Fibroblast of lung (primary cell): ENCODE results near the gene HSF2BP. TPM values are rescaled to one million over a fixed set of nuclear protein-coding genes. Genes with fewer than 3 reads are reported as not detected.
"Not testable (repeated sequence)": the region's sequence is repeated elsewhere in the genome, so short reads cannot be mapped to it uniquely, and the experiment has no call there.

Experiments used
- DNase-seq, 2 donors: peaks; one replicate each; pipeline versions ENCODE4 v3.0.0 to v3.0.0-alpha.2; 2010; ENCODE audit warnings: low read depth in 2 of 2
- H2AFZ ChIP-seq: 2 replicates; pipeline ENCODE4 v1.5.1; 2012; ENCODE audit warnings: low read length, control low read depth, inconsistent platforms
- H3K27ac ChIP-seq: 2 replicates; pipeline ENCODE4 v1.5.1; 2011; ENCODE audit warnings: low read length, control low read depth; ENCODE audit not compliant: insufficient read depth
- H3K27me3 ChIP-seq: 2 replicates; pipeline ENCODE4 v1.5.1; 2011; ENCODE audit warnings: mild to moderate bottlenecking, low read length; ENCODE audit not compliant: control insufficient read depth, insufficient read depth
- H3K36me3 ChIP-seq: 2 replicates; pipeline ENCODE4 v1.5.1; 2011; ENCODE audit warnings: low read length; ENCODE audit not compliant: control insufficient read depth, insufficient read depth
- H3K4me1 ChIP-seq: 2 replicates; pipeline ENCODE4 v1.5.1; 2011; ENCODE audit warnings: low read length; ENCODE audit not compliant: control insufficient read depth, insufficient read depth; ENCODE audit errors: extremely low read depth
- H3K4me2 ChIP-seq: 2 replicates; pipeline ENCODE4 v1.5.1; 2011; ENCODE audit warnings: low read length, control low read depth; ENCODE audit not compliant: insufficient read depth; ENCODE audit errors: extremely low read depth
- H3K4me3 ChIP-seq, 4 experiments: fragments of 200-600 bp in 1 of 4; sonication (generic) in 1 of 4; replicated peaks in 1 of 4; 2 replicates each; pipeline ENCODE4 v1.5.1; 2011 to 2016; ENCODE audit warnings: low read length in 4 of 4, low read depth in 3 of 4, mild to moderate bottlenecking in 3 of 4, control low read depth in 2 of 4, inconsistent platforms in 1 of 4, mixed read lengths in 1 of 4; ENCODE audit not compliant: insufficient read depth in 1 of 4; ENCODE audit errors: control extremely low read depth in 1 of 4
- H3K79me2 ChIP-seq: 2 replicates; pipeline ENCODE4 v1.5.1; 2012; ENCODE audit warnings: mild to moderate bottlenecking, low read length, inconsistent platforms; ENCODE audit not compliant: control insufficient read depth, insufficient read depth
- H3K9ac ChIP-seq: 2 replicates; pipeline ENCODE4 v1.5.1; 2011; ENCODE audit warnings: mild to moderate bottlenecking, low read length, control low read depth; ENCODE audit not compliant: insufficient read depth
- H3K9me3 ChIP-seq: 2 replicates; pipeline ENCODE4 v1.5.1; 2012; ENCODE audit warnings: low read depth, low read length; ENCODE audit not compliant: control insufficient read depth, insufficient read depth
- H4K20me1 ChIP-seq: 2 replicates; pipeline ENCODE4 v1.5.1; 2011; ENCODE audit warnings: low read length; ENCODE audit not compliant: control insufficient read depth, insufficient read depth; ENCODE audit errors: extremely low read depth
- CTCF ChIP-seq, 2 donors: IDR thresholded peaks in 1 of 2; conservative IDR thresholded peaks in 1 of 2; 1 replicate in 1 of 2; 2 replicates in 1 of 2; pipeline ENCODE4 v1.5.1; 2011 to 2012; ENCODE audit warnings: low read length in 2 of 2, control low read depth in 1 of 2, inconsistent platforms in 1 of 2, low read depth in 1 of 2, mild to moderate bottlenecking in 1 of 2
- EZH2 ChIP-seq: IDR thresholded peaks from 2 replicates; pipeline ENCODE4 v1.5.1; 2012; ENCODE audit warnings: low read length, control low read depth, mild to moderate bottlenecking; ENCODE audit errors: missing control alignments
- polyA plus RNA-seq, 2 donors: library from polyadenylated mRNA; depleted of rRNA in 1 of 2; stranded (reverse) in 1 of 2; unstranded in 1 of 2; fragments of >200 nt; gene quantifications; 2 replicates each; pipeline ENCODE4 v1.2.1, GENCODE V29; 2011 to 2012; ENCODE audit warnings: missing spikeins in 1 of 2
- total RNA-seq: library from RNA; depleted of rRNA; stranded (reverse); fragments of >200 nt; gene quantifications from 2 replicates; pipeline ENCODE4 v1.2.1, GENCODE V29; 2014

HSF2BP gene
- total and polyA plus RNA-seq, 2 donors (not counting 1 experiment from before 2014, with no cell fraction given) = 0.70 to 1.2 TPM

DNA sequence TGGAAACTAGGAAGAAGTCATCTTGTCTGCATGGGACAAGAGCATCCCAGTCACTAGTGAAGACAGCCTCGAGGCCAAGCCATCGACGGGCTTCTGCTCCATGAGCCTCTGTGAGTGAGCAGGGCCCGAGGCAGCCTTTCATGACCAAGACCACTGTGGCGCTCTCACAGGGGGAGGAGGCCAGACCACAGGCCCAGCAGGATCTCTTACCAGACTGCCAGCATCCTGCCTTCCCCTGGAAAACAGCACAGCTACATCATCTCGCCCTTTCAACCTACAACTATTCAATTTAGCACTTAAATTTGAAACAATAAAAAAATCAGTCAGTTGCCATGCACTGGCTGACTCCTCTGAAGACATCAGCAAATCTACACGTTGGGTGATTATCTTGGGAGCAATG lies 85.4 kb downstream of the HSF2BP start:
- Histone ChIP-seq H3K4me2 (no peak overlapping the region), H3K36me3 (no peaks in the 10 kb centered on the region), H3K9ac (no peak overlapping the region), H2AFZ (no peak overlapping the region), H3K27me3 (peaks cover 6% of the 10 kb centered on the region), H3K4me1 (no peaks in the 10 kb centered on the region), H3K4me3 (no peak overlapping the region), H3K9me3 (no peaks in the 10 kb centered on the region), H4K20me1 (no peaks in the 10 kb centered on the region), H3K27ac (no peak overlapping the region), H3K79me2 (no peaks in the 10 kb centered on the region)
- TF ChIP-seq CTCF (conservative IDR thresholded peaks at IDR 0.05 in 1 of 2, IDR thresholded peaks at IDR 0.05 in 1 of 2; ENCODE audit: low read depth in 1 of 2, low read length in 2 of 2) (no peak), EZH2 (no peak)
- DNase-seq = no peak

GRCh38 chr21:43572446-43572845 lies 86.8 kb downstream of the HSF2BP start:
- Histone ChIP-seq H3K9ac (no peak overlapping the region), H3K4me1 (no peaks in the 10 kb centered on the region)
- DNase-seq = no peak

DNA sequence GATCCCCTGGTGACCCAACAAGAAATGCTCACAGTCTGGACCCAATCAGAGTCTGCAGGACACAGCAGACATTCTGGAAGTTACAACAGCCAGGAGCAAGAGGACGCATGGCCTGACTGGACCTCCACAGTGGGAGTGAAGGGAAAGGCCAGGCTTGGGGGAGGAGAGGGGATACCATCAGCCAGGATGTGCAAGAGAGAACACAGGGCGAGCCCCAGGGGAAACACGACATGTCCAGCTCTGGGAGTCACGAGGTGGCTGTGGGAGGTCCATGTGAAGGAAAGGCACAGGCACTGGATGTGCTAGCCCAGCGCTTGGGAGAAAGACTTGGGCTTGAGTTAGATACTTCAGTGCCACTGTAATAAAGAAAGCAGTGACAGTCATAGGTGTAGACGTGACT lies 87.3 kb downstream of the HSF2BP start:
- peaks cover 6% of the 10 kb centered on the region for H3K27me3 ChIP-seq
- H3K27ac ChIP-seq = no peak overlapping the region
- no peak overlapping the region for H3K4me3 ChIP-seq
- no peaks in the 10 kb centered on the region for H3K9me3 ChIP-seq
- TF ChIP-seq EZH2 (no peak), CTCF (conservative IDR thresholded peaks at IDR 0.05 in 1 of 2, IDR thresholded peaks at IDR 0.05 in 1 of 2; ENCODE audit: low read depth in 1 of 2, low read length in 2 of 2) (no peak)
- H3K4me2 ChIP-seq = no peak overlapping the region
- H3K79me2 ChIP-seq = no peaks in the 10 kb centered on the region
- no peak for DNase-seq
- no peak overlapping the region for H3K9ac ChIP-seq
- no peaks in the 10 kb centered on the region for H4K20me1 ChIP-seq
- no peak overlapping the region for H2AFZ ChIP-seq
- no peaks in the 10 kb centered on the region for H3K4me1 ChIP-seq
- no peaks in the 10 kb centered on the region for H3K36me3 ChIP-seq

More at GRCh38 chr21:43572446-43572845, 86.8 kb downstream of the HSF2BP start:
- no peaks in the 10 kb centered on the region for H4K20me1 ChIP-seq
- no peaks in the 10 kb centered on the region for H3K36me3 ChIP-seq
- no peak overlapping the region for H2AFZ ChIP-seq
- no peak for TF ChIP-seq EZH2
- no peak for TF ChIP-seq CTCF (conservative IDR thresholded peaks at IDR 0.05 in 1 of 2, IDR thresholded peaks at IDR 0.05 in 1 of 2; ENCODE audit: low read depth in 1 of 2, low read length in 2 of 2)
- no peak overlapping the region for H3K4me2 ChIP-seq
- H3K79me2 ChIP-seq = no peaks in the 10 kb centered on the region
- H3K27ac ChIP-seq = no peak overlapping the region
- peaks cover 6% of the 10 kb centered on the region for H3K27me3 ChIP-seq
- no peaks in the 10 kb centered on the region for H3K9me3 ChIP-seq
- no peak overlapping the region for H3K4me3 ChIP-seq

DNA sequence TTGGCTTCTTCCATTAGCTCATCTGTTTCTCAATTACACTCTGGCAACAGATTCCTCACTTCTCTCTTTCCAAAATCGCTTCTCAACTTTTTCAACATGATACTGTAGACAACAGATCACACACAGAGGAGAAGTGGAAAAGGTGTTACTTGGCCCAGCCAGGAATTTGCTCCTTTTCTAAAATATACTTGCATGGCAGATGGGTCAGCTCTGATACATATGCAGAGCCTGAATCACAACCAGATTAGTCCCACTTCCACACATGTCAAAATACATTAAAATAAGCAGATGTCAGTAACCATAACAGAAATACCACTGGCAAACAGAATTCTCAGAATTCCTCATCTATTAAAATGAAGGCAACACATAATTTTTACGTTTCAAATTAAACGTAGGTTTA lies 89.1 kb downstream of the HSF2BP start:
- H3K4me1 ChIP-seq, H4K20me1 ChIP-seq, H3K9me3 ChIP-seq, H3K4me3 ChIP-seq, H3K36me3 ChIP-seq, H3K27ac ChIP-seq, H2AFZ ChIP-seq, H3K4me2 ChIP-seq, H3K79me2 ChIP-seq, DNase-seq, H3K9ac ChIP-seq, H3K27me3 ChIP-seq: not testable (repeated sequence)

DNA sequence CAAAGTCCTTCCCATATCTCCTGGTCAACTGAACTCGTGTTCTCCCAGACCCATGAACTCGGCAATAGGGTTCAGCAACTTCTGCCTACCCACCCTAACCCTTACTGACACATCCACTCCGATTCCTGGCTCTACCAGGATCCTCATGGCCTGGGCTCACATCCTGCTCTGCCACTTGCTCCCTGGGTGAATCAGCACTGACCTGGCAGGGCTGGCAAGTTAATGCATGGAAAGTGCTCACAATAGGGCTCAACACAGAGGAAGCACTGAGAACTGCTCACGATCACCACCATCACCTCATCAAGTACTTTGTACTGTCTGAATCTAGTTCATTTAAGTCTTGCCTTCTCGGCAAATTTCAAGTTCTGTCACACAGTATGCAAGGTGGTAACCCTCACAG lies 96.8 kb downstream of the HSF2BP start:
- H2AFZ ChIP-seq, H3K36me3 ChIP-seq, H3K9me3 ChIP-seq, H3K79me2 ChIP-seq, H3K4me3 ChIP-seq, H4K20me1 ChIP-seq, H3K4me2 ChIP-seq, DNase-seq, H3K4me1 ChIP-seq, H3K27ac ChIP-seq, H3K9ac ChIP-seq, H3K27me3 ChIP-seq: not testable (repeated sequence)
